OCI-LY7 (cell line): Measurements from ENCODE around the gene STAMBPL1.

Source experiments
- CTCF ChIP-seq: fragments of 200-600 bp; sonication (generic); conservative IDR thresholded peaks from 2 replicates; pipeline ENCODE4 v1.5.1; 2014; ENCODE audit warnings: mild to moderate bottlenecking, antibody characterized with exemption, low read length, moderate library complexity, mixed read lengths
- EZH2phosphoT487 ChIP-seq: fragments of 200-600 bp; sonication (generic); IDR thresholded peaks from 2 replicates; pipeline ENCODE4 v1.6.1; 2018; ENCODE audit warnings: low read depth, borderline replicate concordance, mild to moderate bottlenecking, mixed run types, antibody characterized with exemption, low read length, moderate library complexity, mixed read lengths

GRCh38 chr10:88964360-88964759 is 84.3 kb downstream of the STAMBPL1 start:
- TF ChIP-seq CTCF (no peak), EZH2phosphoT487 (no peak)
